HG02610 (cell line): ENCODE results near the gene PDCD2L.
"Not testable (repeated sequence)": the region's sequence is repeated elsewhere in the genome, so short reads cannot be mapped to it uniquely, and the experiment has no call there.

Experiments used
- ATAC-seq: cut with Tn5 transposase; IDR thresholded peaks from one replicate; pipeline ENCODE4 v1.9.1; 2021; ENCODE audit warnings: mild to moderate bottlenecking, moderate library complexity; ENCODE audit not compliant: unreplicated experiment

PDCD2L gene

GRCh38 chr19:34404109-34404909, at the start of gene PDCD2L:
Gene PDCD2L (plus strand): TSS chr19:34404399. CDS start chr19:34404431, 32 bp downstream.
- peak; percentile 83 for ATAC-seq

- ATAC-seq = no peak
Observed at GRCh38 chr19:34355201-34355600, 49.0 kb upstream of the PDCD2L start.

- no peak for ATAC-seq
Observed at GRCh38 chr19:34356875-34357274, 47.3 kb upstream of the PDCD2L start.

GRCh38 chr19:34357431-34357830, 46.8 kb upstream of the PDCD2L start:
- no peak for ATAC-seq

GRCh38 chr19:34359140-34359953, 44.9 kb upstream of the PDCD2L start:
- ATAC-seq = peak; percentile 89

GRCh38 chr19:34359954-34360315, 44.3 kb upstream of the PDCD2L start:
- no peak for ATAC-seq

- no peak for ATAC-seq
Observed at GRCh38 chr19:34360354-34360909, 43.8 kb upstream of the PDCD2L start.

GRCh38 chr19:34362679-34363069, 41.5 kb upstream of the PDCD2L start:
- no peak for ATAC-seq

- ATAC-seq = no peak
Observed at GRCh38 chr19:34363094-34363493, 41.1 kb upstream of the PDCD2L start.

GRCh38 chr19:34363930-34364329, 40.3 kb upstream of the PDCD2L start:
- ATAC-seq = no peak

GRCh38 chr19:34364462-34364829, 39.8 kb upstream of the PDCD2L start:
- ATAC-seq = no peak

- ATAC-seq = peak; percentile 61
Observed at GRCh38 chr19:34364830-34365462, 39.3 kb upstream of the PDCD2L start, which contains the start of gene GPI. Gene GPI (plus strand): TSS chr19:34365196. CDS start chr19:34365267, 71 bp downstream.

GRCh38 chr19:34365463-34366401, 38.5 kb upstream of the PDCD2L start:
- ATAC-seq = peak; percentile 6

GRCh38 chr19:34366738-34367623, 37.2 kb upstream of the PDCD2L start:
- no peak for ATAC-seq

- ATAC-seq = no peak
Observed at GRCh38 chr19:34367624-34367957, 36.6 kb upstream of the PDCD2L start.

- no peak for ATAC-seq
Observed at GRCh38 chr19:34368338-34368737, 35.9 kb upstream of the PDCD2L start.

GRCh38 chr19:34369166-34369565, 35.0 kb upstream of the PDCD2L start:
- not testable (repeated sequence) for ATAC-seq

GRCh38 chr19:34370117-34370516, 34.1 kb upstream of the PDCD2L start:
- no peak for ATAC-seq

- no peak for ATAC-seq
Observed at GRCh38 chr19:34370983-34371382, 33.2 kb upstream of the PDCD2L start.
